C4-2B (cell line): ENCODE data around the gene KLHL20.
"Not testable (repeated sequence)": the region's sequence is repeated elsewhere in the genome, so short reads cannot be mapped to it uniquely, and the experiment has no call there.

Source experiments
- H3K27ac ChIP-seq: fragments of 450-650 bp; 2 replicates; pipeline ENCODE4 v1.5.1; 2017
- ZFX ChIP-seq: fragments of 450-650 bp; IDR thresholded peaks from 2 replicates; pipeline ENCODE4 v1.6.1; 2017
- TF ChIP-seq, protein P1 (sequence below): fragments of 450-650 bp; conservative IDR thresholded peaks from 2 replicates; pipeline ENCODE4 v1.5.1; 2017; ENCODE audit warnings: mild to moderate bottlenecking

Gene KLHL20

DNA sequence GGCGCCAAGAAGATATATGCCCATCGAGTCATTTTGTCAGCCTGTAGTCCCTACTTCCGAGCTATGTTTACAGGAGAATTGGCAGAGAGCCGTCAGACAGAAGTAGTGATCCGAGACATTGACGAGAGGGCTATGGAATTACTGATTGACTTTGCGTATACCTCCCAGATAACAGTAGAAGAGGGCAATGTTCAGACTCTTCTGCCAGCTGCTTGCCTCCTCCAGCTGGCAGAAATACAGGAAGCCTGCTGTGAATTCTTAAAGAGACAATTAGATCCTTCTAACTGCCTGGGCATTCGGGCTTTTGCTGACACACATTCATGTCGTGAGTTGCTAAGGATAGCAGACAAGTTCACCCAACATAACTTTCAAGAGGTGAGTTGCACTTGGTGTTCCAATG, 19.1 kb downstream of the KLHL20 start:
- H3K27ac ChIP-seq, result no peak overlapping the region
- no peak for TF ChIP-seq ZFX
- TF ChIP-seq, protein P1, sequence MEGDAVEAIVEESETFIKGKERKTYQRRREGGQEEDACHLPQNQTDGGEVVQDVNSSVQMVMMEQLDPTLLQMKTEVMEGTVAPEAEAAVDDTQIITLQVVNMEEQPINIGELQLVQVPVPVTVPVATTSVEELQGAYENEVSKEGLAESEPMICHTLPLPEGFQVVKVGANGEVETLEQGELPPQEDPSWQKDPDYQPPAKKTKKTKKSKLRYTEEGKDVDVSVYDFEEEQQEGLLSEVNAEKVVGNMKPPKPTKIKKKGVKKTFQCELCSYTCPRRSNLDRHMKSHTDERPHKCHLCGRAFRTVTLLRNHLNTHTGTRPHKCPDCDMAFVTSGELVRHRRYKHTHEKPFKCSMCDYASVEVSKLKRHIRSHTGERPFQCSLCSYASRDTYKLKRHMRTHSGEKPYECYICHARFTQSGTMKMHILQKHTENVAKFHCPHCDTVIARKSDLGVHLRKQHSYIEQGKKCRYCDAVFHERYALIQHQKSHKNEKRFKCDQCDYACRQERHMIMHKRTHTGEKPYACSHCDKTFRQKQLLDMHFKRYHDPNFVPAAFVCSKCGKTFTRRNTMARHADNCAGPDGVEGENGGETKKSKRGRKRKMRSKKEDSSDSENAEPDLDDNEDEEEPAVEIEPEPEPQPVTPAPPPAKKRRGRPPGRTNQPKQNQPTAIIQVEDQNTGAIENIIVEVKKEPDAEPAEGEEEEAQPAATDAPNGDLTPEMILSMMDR, result no peak

- not testable (repeated sequence) for H3K27ac ChIP-seq
Measured at GRCh38 chr1:173736104-173736503, 21.3 kb downstream of the KLHL20 start.

- no peak overlapping the region for H3K27ac ChIP-seq
- TF ChIP-seq, protein P1, result no peak
- TF ChIP-seq ZFX, result no peak
Measured at GRCh38 chr1:173742203-173742886, 27.6 kb downstream of the KLHL20 start.

DNA sequence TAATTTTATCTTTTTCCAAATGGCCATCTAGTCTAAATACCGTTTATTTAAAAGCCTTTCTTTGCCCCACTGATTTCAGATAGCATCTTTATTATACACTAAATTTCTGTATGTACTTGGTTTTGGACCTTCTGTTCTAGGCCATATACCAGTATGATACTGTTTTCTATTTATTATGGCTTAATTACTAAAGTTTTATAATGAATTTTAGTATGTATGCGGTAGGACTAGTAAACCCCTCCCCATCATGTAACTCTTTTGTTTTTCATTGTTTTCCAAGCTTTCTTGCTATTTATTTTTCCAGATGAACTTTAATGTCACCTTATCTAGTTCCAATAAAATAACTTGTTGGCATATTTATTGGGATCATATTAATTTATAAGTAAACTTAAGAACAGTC, 29.9 kb downstream of the KLHL20 start:
- peak overlapping the region; percentile 96 for H3K27ac ChIP-seq
- TF ChIP-seq ZFX, result no peak
- TF ChIP-seq, protein P1, result no peak

DNA sequence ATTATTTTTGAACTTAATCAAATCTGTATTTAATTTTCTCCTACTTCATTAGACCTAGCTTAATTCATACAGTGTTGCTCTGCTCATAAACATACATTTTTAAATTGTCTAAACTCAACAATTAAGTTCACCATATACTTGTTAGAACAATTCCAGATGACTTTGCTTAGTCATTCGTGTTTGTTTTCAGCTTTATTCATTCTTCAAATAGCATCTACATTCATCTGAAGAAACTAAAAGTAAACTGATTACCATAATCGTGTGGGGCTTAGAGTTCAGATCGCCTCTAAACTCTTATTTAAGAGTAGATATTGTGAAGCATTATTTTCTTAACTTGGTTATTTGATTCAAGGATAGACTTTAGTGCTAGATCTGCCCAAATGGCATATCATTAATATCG, 34.4 kb downstream of the KLHL20 start:
- no peak for TF ChIP-seq ZFX
- TF ChIP-seq, protein P1, result no peak
- no peak overlapping the region for H3K27ac ChIP-seq

DNA sequence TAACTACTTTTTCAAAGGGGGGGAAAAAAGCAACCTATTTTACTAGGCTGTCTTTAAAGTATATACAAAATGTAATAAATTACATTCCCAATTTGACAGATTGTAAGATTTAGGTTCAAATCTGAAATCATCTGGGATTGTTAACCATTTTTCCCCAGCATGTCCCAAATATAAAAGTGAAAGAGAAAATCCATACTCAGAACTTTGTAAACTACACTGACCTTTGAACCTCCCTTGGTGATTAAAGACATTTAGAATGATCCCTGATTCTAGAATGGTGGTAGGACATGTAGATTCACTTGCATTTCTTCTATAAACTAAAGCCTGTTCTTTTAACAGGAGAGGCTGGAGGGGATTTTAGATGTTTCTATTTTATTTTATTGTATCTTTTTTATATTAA, 39.0 kb downstream of the KLHL20 start:
- TF ChIP-seq, protein P1, result no peak
- no peak for TF ChIP-seq ZFX
- no peak overlapping the region for H3K27ac ChIP-seq

GRCh38 chr1:173757666-173758065, 42.9 kb downstream of the KLHL20 start:
- H3K27ac ChIP-seq, result no peak overlapping the region
- TF ChIP-seq, protein P1, result no peak
- TF ChIP-seq ZFX, result no peak

GRCh38 chr1:173758110-173758509, 43.3 kb downstream of the KLHL20 start:
- no peak overlapping the region for H3K27ac ChIP-seq
- TF ChIP-seq, protein P1, result no peak
- TF ChIP-seq ZFX, result no peak
